Glutamatergic neuron (in vitro differentiated cells): Measurements from ENCODE around the gene SEC24C. TPM values are rescaled to one million over a fixed set of nuclear protein-coding genes. Genes with fewer than 3 reads are reported as not detected.
"Not testable (repeated sequence)": the region's sequence is repeated elsewhere in the genome, so short reads cannot be mapped to it uniquely, and the experiment has no call there.

Experiments
- DNase-seq: peaks from one replicate; pipeline ENCODE4 v3.0.0; 2022
- H3K27ac Mint-ChIP-seq: one replicate; pipeline ENCODE4 v1.8.0; 2020; ENCODE audit warnings: mild to moderate bottlenecking, mixed read lengths, inconsistent platforms; ENCODE audit not compliant: unreplicated experiment
- H3K27me3 Mint-ChIP-seq: one replicate; pipeline ENCODE4 v1.8.0; 2020; ENCODE audit warnings: mild to moderate bottlenecking, moderate library complexity, mixed read lengths, inconsistent platforms; ENCODE audit not compliant: unreplicated experiment
- H3K36me3 Mint-ChIP-seq: one replicate; pipeline ENCODE4 v1.8.0; 2020; ENCODE audit warnings: mild to moderate bottlenecking, mixed read lengths, inconsistent platforms; ENCODE audit not compliant: unreplicated experiment
- H3K4me1 Mint-ChIP-seq: one replicate; pipeline ENCODE4 v1.8.0; 2020; ENCODE audit warnings: mild to moderate bottlenecking, low read depth, mixed read lengths, inconsistent platforms; ENCODE audit not compliant: unreplicated experiment
- H3K4me3 Mint-ChIP-seq: one replicate; pipeline ENCODE4 v1.8.0; 2020; ENCODE audit warnings: mild to moderate bottlenecking, mixed read lengths, inconsistent platforms; ENCODE audit not compliant: unreplicated experiment
- H3K9me3 Mint-ChIP-seq: one replicate; pipeline ENCODE4 v1.8.0; 2020; ENCODE audit warnings: mild to moderate bottlenecking, moderate library complexity, mixed read lengths, inconsistent platforms; ENCODE audit not compliant: unreplicated experiment
- CTCF ChIP-seq: fragments of 200-600 bp; sonication (generic); IDR thresholded peaks from one replicate; pipeline ENCODE4 v1.5.0; 2021; ENCODE audit not compliant: partially characterized antibody, unreplicated experiment
- total RNA-seq: library from RNA; stranded (reverse); fragmentation: NEBNext Ultra II Directional; extraction: Animal tissue kit (Norgen Biotek cat#: 25700); gene quantifications from one replicate; pipeline ENCODE4 v1.2.1, GENCODE V29; 2021; ENCODE audit not compliant: unreplicated experiment

SEC24C gene
- total RNA-seq, 1 donor from 2014 or later: 91.1 TPM

- Mint-ChIP-seq H3K4me3 (no peak overlapping the region), H3K27ac (no peak overlapping the region), H3K4me1 (peaks cover 10% of the 10 kb centered on the region), H3K9me3 (peaks cover 3% of the 10 kb centered on the region), H3K36me3 (no peaks in the 10 kb centered on the region), H3K27me3 (peaks cover 7% of the 10 kb centered on the region)
- no peak for DNase-seq
- no peak for TF ChIP-seq CTCF
Observed at GRCh38 chr10:73790886-73791625, 46.9 kb downstream of the SEC24C start.

GRCh38 chr10:73791871-73792400 is 47.8 kb downstream of the SEC24C start:
- TF ChIP-seq CTCF: no peak
- Mint-ChIP-seq H3K9me3 (peaks cover 8% of the 10 kb centered on the region), H3K27ac (no peak overlapping the region), H3K4me1 (peaks cover 4% of the 10 kb centered on the region), H3K4me3 (no peak overlapping the region), H3K36me3 (no peaks in the 10 kb centered on the region), H3K27me3 (peaks cover 7% of the 10 kb centered on the region)
- DNase-seq: no peak

- no peak for DNase-seq
- Mint-ChIP-seq H3K9me3 (peaks cover 8% of the 10 kb centered on the region), H3K4me1 (no peaks in the 10 kb centered on the region), H3K27me3 (peaks cover 10% of the 10 kb centered on the region), H3K4me3 (no peak overlapping the region), H3K27ac (no peak overlapping the region), H3K36me3 (no peaks in the 10 kb centered on the region)
- no peak for TF ChIP-seq CTCF
Observed at GRCh38 chr10:73793456-73793855, 49.3 kb downstream of the SEC24C start.

GRCh38 chr10:73795491-73795890 is 51.3 kb downstream of the SEC24C start:
- not testable (repeated sequence) for DNase-seq, H3K27ac Mint-ChIP-seq, H3K9me3 Mint-ChIP-seq, H3K4me1 Mint-ChIP-seq, H3K36me3 Mint-ChIP-seq, H3K27me3 Mint-ChIP-seq, H3K4me3 Mint-ChIP-seq

- not testable (repeated sequence) for DNase-seq, H3K4me1 Mint-ChIP-seq, H3K27me3 Mint-ChIP-seq, H3K36me3 Mint-ChIP-seq, H3K9me3 Mint-ChIP-seq, H3K27ac Mint-ChIP-seq
- peak overlapping the region; percentile 25 for H3K4me3 Mint-ChIP-seq
Observed at GRCh38 chr10:73796035-73796434, 51.9 kb downstream of the SEC24C start.

GRCh38 chr10:73796766-73797165 is 52.6 kb downstream of the SEC24C start:
- H3K27ac Mint-ChIP-seq: no peak overlapping the region
- no peaks in the 10 kb centered on the region for H3K4me1 Mint-ChIP-seq
- H3K36me3 Mint-ChIP-seq: no peaks in the 10 kb centered on the region
- H3K9me3 Mint-ChIP-seq: peaks cover 8% of the 10 kb centered on the region
- peaks cover 8% of the 10 kb centered on the region for H3K27me3 Mint-ChIP-seq
- no peak overlapping the region for H3K4me3 Mint-ChIP-seq
- no peak for DNase-seq
- TF ChIP-seq CTCF: no peak
